Fibroblast of lung (primary cell): ENCODE data around the gene MBNL3. TPM values are rescaled to one million over a fixed set of nuclear protein-coding genes. Genes with fewer than 3 reads are reported as not detected.

Experiments used
- DNase-seq, 2 donors: peaks; one replicate each; pipeline versions ENCODE4 v3.0.0 to v3.0.0-alpha.2; 2010; ENCODE audit warnings: low read depth in 2 of 2
- H2AFZ ChIP-seq: 2 replicates; pipeline ENCODE4 v1.5.1; 2012; ENCODE audit warnings: low read length, control low read depth, inconsistent platforms
- H3K27ac ChIP-seq: 2 replicates; pipeline ENCODE4 v1.5.1; 2011; ENCODE audit warnings: low read length, control low read depth; ENCODE audit not compliant: insufficient read depth
- H3K27me3 ChIP-seq: 2 replicates; pipeline ENCODE4 v1.5.1; 2011; ENCODE audit warnings: mild to moderate bottlenecking, low read length; ENCODE audit not compliant: control insufficient read depth, insufficient read depth
- H3K36me3 ChIP-seq: 2 replicates; pipeline ENCODE4 v1.5.1; 2011; ENCODE audit warnings: low read length; ENCODE audit not compliant: control insufficient read depth, insufficient read depth
- H3K4me1 ChIP-seq: 2 replicates; pipeline ENCODE4 v1.5.1; 2011; ENCODE audit warnings: low read length; ENCODE audit not compliant: control insufficient read depth, insufficient read depth; ENCODE audit errors: extremely low read depth
- H3K4me2 ChIP-seq: 2 replicates; pipeline ENCODE4 v1.5.1; 2011; ENCODE audit warnings: low read length, control low read depth; ENCODE audit not compliant: insufficient read depth; ENCODE audit errors: extremely low read depth
- H3K4me3 ChIP-seq, 4 experiments: fragments of 200-600 bp in 1 of 4; sonication (generic) in 1 of 4; replicated peaks in 1 of 4; 2 replicates each; pipeline ENCODE4 v1.5.1; 2011 to 2016; ENCODE audit warnings: low read length in 4 of 4, low read depth in 3 of 4, mild to moderate bottlenecking in 3 of 4, control low read depth in 2 of 4, inconsistent platforms in 1 of 4, mixed read lengths in 1 of 4; ENCODE audit not compliant: insufficient read depth in 1 of 4; ENCODE audit errors: control extremely low read depth in 1 of 4
- H3K79me2 ChIP-seq: 2 replicates; pipeline ENCODE4 v1.5.1; 2012; ENCODE audit warnings: mild to moderate bottlenecking, low read length, inconsistent platforms; ENCODE audit not compliant: control insufficient read depth, insufficient read depth
- H3K9ac ChIP-seq: 2 replicates; pipeline ENCODE4 v1.5.1; 2011; ENCODE audit warnings: mild to moderate bottlenecking, low read length, control low read depth; ENCODE audit not compliant: insufficient read depth
- H3K9me3 ChIP-seq: 2 replicates; pipeline ENCODE4 v1.5.1; 2012; ENCODE audit warnings: low read depth, low read length; ENCODE audit not compliant: control insufficient read depth, insufficient read depth
- H4K20me1 ChIP-seq: 2 replicates; pipeline ENCODE4 v1.5.1; 2011; ENCODE audit warnings: low read length; ENCODE audit not compliant: control insufficient read depth, insufficient read depth; ENCODE audit errors: extremely low read depth
- EZH2 ChIP-seq: IDR thresholded peaks from 2 replicates; pipeline ENCODE4 v1.5.1; 2012; ENCODE audit warnings: low read length, control low read depth, mild to moderate bottlenecking; ENCODE audit errors: missing control alignments
- polyA plus RNA-seq, 2 donors: library from polyadenylated mRNA; depleted of rRNA in 1 of 2; stranded (reverse) in 1 of 2; unstranded in 1 of 2; fragments of >200 nt; gene quantifications; 2 replicates each; pipeline ENCODE4 v1.2.1, GENCODE V29; 2011 to 2012; ENCODE audit warnings: missing spikeins in 1 of 2
- total RNA-seq: library from RNA; depleted of rRNA; stranded (reverse); fragments of >200 nt; gene quantifications from 2 replicates; pipeline ENCODE4 v1.2.1, GENCODE V29; 2014
- TF ChIP-seq, protein P1 (sequence below), 2 donors: IDR thresholded peaks in 1 of 2; conservative IDR thresholded peaks in 1 of 2; 1 replicate in 1 of 2; 2 replicates in 1 of 2; pipeline ENCODE4 v1.5.1; 2011 to 2012; ENCODE audit warnings: low read length in 2 of 2, control low read depth in 1 of 2, inconsistent platforms in 1 of 2, low read depth in 1 of 2, mild to moderate bottlenecking in 1 of 2

MBNL3 gene
- total and polyA plus RNA-seq, 2 donors (not counting 1 experiment from before 2014, with no cell fraction given), result 2.6 to 4.5 TPM

DNA sequence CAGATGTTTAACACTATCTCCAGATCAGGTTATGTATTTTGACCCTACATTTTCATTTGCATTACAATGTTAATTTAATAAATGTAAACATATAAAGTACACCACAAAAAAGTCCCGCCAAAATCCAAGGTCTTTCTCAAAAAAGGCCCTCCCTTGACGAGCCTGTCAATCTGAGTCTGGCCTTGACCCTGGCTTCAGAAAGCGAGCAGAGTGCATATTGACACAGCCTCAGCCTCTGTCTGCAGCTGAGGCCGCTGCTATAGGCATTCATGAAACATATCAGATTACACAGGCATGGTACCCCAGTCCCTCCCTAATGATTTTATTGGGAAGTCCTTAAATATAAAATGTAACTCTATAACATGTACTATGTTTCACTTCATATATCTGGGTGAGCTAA is 6.2 kb downstream of the MBNL3 start:
- TF ChIP-seq, protein P1, sequence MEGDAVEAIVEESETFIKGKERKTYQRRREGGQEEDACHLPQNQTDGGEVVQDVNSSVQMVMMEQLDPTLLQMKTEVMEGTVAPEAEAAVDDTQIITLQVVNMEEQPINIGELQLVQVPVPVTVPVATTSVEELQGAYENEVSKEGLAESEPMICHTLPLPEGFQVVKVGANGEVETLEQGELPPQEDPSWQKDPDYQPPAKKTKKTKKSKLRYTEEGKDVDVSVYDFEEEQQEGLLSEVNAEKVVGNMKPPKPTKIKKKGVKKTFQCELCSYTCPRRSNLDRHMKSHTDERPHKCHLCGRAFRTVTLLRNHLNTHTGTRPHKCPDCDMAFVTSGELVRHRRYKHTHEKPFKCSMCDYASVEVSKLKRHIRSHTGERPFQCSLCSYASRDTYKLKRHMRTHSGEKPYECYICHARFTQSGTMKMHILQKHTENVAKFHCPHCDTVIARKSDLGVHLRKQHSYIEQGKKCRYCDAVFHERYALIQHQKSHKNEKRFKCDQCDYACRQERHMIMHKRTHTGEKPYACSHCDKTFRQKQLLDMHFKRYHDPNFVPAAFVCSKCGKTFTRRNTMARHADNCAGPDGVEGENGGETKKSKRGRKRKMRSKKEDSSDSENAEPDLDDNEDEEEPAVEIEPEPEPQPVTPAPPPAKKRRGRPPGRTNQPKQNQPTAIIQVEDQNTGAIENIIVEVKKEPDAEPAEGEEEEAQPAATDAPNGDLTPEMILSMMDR (conservative IDR thresholded peaks at IDR 0.05 in 1 of 2, IDR thresholded peaks at IDR 0.05 in 1 of 2; ENCODE audit: low read depth in 1 of 2, low read length in 2 of 2), result no peak
- H3K27me3 ChIP-seq, result no peaks in the 10 kb centered on the region
- H3K4me2 ChIP-seq, result no peak overlapping the region
- H3K36me3 ChIP-seq, result no peaks in the 10 kb centered on the region
- no peak for DNase-seq
- H4K20me1 ChIP-seq, result no peaks in the 10 kb centered on the region
- H2AFZ ChIP-seq, result no peak overlapping the region
- H3K9ac ChIP-seq, result no peak overlapping the region
- H3K27ac ChIP-seq, result no peak overlapping the region
- H3K79me2 ChIP-seq, result no peaks in the 10 kb centered on the region
- no peak overlapping the region for H3K4me3 ChIP-seq
- no peaks in the 10 kb centered on the region for H3K4me1 ChIP-seq
- no peaks in the 10 kb centered on the region for H3K9me3 ChIP-seq

DNA sequence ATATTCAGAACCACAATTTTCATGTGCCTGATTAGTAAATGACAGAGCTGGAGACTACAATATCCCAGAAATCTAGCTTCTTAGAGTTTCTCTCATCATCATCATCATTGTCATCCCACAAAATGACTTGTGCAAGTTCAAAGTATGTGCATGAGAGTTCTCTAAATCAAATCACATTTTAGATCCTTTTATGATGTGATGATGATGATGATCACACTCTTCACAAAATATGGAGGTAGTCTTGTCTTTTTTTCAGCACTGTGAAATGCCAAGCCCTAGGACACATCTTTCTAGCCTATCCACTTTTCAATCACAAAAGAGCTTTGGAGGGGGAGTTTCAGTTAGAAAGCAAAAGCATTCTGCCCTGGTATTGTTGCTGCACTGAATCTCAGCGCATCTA is 7.4 kb downstream of the MBNL3 start:
- H2AFZ ChIP-seq, result no peak overlapping the region
- TF ChIP-seq, protein P1 (conservative IDR thresholded peaks at IDR 0.05 in 1 of 2, IDR thresholded peaks at IDR 0.05 in 1 of 2; ENCODE audit: low read depth in 1 of 2, low read length in 2 of 2), result no peak
- no peak for TF ChIP-seq EZH2
- H3K79me2 ChIP-seq, result no peaks in the 10 kb centered on the region
- no peak overlapping the region for H3K4me3 ChIP-seq
- no peak overlapping the region for H3K27ac ChIP-seq
- no peaks in the 10 kb centered on the region for H3K4me1 ChIP-seq
- DNase-seq, result no peak
- no peaks in the 10 kb centered on the region for H3K27me3 ChIP-seq
- H3K9me3 ChIP-seq, result no peaks in the 10 kb centered on the region
- no peak overlapping the region for H3K9ac ChIP-seq
- H3K4me2 ChIP-seq, result no peak overlapping the region
- H4K20me1 ChIP-seq, result no peaks in the 10 kb centered on the region
- no peaks in the 10 kb centered on the region for H3K36me3 ChIP-seq

DNA sequence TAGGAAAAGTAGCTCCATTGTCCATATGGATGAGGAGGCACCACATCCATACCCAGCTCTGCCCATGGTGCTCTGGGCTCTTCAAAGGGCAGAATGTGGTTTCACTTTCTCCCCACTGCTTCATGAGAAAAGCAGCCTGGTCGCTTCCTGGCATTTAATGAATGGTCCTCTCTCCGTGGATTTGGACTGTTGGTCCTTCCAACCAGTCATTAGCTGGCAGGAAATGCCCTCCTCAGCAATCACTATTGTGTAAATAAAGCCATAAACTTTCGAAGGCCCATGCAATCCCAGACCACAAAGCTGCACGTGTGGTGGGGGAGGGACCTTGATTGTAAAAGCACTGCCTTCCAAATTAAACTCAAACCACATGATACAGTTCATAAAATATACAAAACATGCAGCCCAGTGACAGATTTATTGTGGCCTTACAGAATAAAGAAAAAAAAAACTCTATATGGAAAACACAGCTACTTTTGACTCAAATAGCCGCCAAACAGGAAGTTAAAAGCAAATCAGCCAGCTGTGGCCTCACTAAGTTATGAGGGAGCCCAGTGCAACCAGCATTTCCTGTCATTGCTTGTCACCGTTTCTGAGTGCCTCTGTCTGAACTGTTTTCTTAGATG is 8.1 kb downstream of the MBNL3 start:
- peak overlapping the region; percentile 67 for H3K27ac ChIP-seq
- peak overlapping the region; percentile 81 for H3K4me2 ChIP-seq
- H3K36me3 ChIP-seq, result no peaks in the 10 kb centered on the region
- no peaks in the 10 kb centered on the region for H3K79me2 ChIP-seq
- H3K9me3 ChIP-seq, result no peaks in the 10 kb centered on the region
- H3K4me1 ChIP-seq, result no peaks in the 10 kb centered on the region
- peak overlapping the region; percentile 18 to 40 (median 31) for H3K4me3 ChIP-seq
- no peaks in the 10 kb centered on the region for H3K27me3 ChIP-seq
- peak overlapping the region; percentile 62 for H2AFZ ChIP-seq
- peak; percentile 17 to 87 for DNase-seq
- no peaks in the 10 kb centered on the region for H4K20me1 ChIP-seq
- TF ChIP-seq, protein P1 (conservative IDR thresholded peaks at IDR 0.05 in 1 of 2, IDR thresholded peaks at IDR 0.05 in 1 of 2; ENCODE audit: low read depth in 1 of 2, low read length in 2 of 2), result no peak
- no peak for TF ChIP-seq EZH2
- H3K9ac ChIP-seq, result no peak overlapping the region
